HepG2 (cell line): ENCODE data around the gene ANKS1A. TPM values are rescaled to one million over a fixed set of nuclear protein-coding genes. Genes with fewer than 3 reads are reported as not detected.

Source experiments
- ATRX ChIP-seq: sonication (generic); formaldehyde crosslinking; IDR thresholded peaks from 2 replicates; pipeline ENCODE4 v1.4.0; 2020; ENCODE audit warnings: missing genetic modification reagents, borderline replicate concordance
- CHD2 ChIP-seq: IDR thresholded peaks from 2 replicates; pipeline ENCODE4 v1.6.1; 2011; ENCODE audit warnings: low read depth, low read length, improper control_type of control experiment
- HES4 ChIP-seq: sonication (generic); formaldehyde crosslinking; IDR thresholded peaks from 2 replicates; pipeline ENCODE4 v1.9.0; 2021; ENCODE audit warnings: mild to moderate bottlenecking, missing genetic modification reagents, borderline replicate concordance
- HMGXB4 ChIP-seq, 2 experiments: sonication (generic) in 1 of 2; formaldehyde crosslinking in 1 of 2; IDR thresholded peaks; 2 replicates each; pipeline versions ENCODE4 v1.4.0 to v1.6.1; 2018 to 2020; ENCODE audit warnings: missing genetic modification reagents in 2 of 2, borderline replicate concordance in 1 of 2, low read depth in 1 of 2, mild to moderate bottlenecking in 1 of 2, missing biosample characterization in 1 of 2
- KLF13 ChIP-seq: sonication (generic); formaldehyde crosslinking; IDR thresholded peaks from 2 replicates; pipeline ENCODE4 v1.4.0; 2020; ENCODE audit warnings: mild to moderate bottlenecking, missing genetic modification reagents
- MAX ChIP-seq: IDR thresholded peaks from 2 replicates; pipeline ENCODE4 v1.6.1; 2012; ENCODE audit warnings: inconsistent platforms
- NFE2 ChIP-seq: sonication (generic); formaldehyde crosslinking; IDR thresholded peaks from 2 replicates; pipeline ENCODE4 v1.4.0; 2020; ENCODE audit warnings: missing genetic modification reagents
- NONO ChIP-seq, 2 experiments: fragments of 450-650 bp in 1 of 2; sonication (generic) in 1 of 2; formaldehyde crosslinking in 1 of 2; IDR thresholded peaks in 1 of 2; conservative IDR thresholded peaks in 1 of 2; 2 replicates each; pipeline versions ENCODE4 v1.6.1 to v1.8.0; 2017 to 2022; ENCODE audit warnings: mild to moderate bottlenecking in 1 of 2, missing genetic modification reagents in 1 of 2, moderate library complexity in 1 of 2
- RXRB ChIP-seq: IDR thresholded peaks from 2 replicates; pipeline ENCODE4 v1.6.1; 2016; ENCODE audit warnings: borderline replicate concordance, missing genetic modification reagents, missing compliant biosample characterization
- SKI ChIP-seq: fragments of 450-650 bp; IDR thresholded peaks from one replicate; pipeline ENCODE4 v1.6.1; 2018; ENCODE audit warnings: mild to moderate bottlenecking; ENCODE audit not compliant: partially characterized antibody
- SNRNP70 ChIP-seq: fragments of 200-400 bp; formaldehyde crosslinking; IDR thresholded peaks from 2 replicates; pipeline ENCODE4 v1.6.1; 2017; ENCODE audit warnings: mild to moderate bottlenecking, low read depth, low read length, moderate library complexity
- SUZ12 ChIP-seq: fragments of 150-350 bp; IDR thresholded peaks from 2 replicates; pipeline ENCODE4 v1.6.1; 2014; ENCODE audit warnings: low read depth, low read length
- ZBTB4 ChIP-seq: sonication (generic); formaldehyde crosslinking; IDR thresholded peaks from 2 replicates; pipeline ENCODE4 v1.4.0; 2020; ENCODE audit warnings: missing genetic modification reagents, mild to moderate bottlenecking, borderline replicate concordance
- ZNF138 ChIP-seq: sonication (generic); formaldehyde crosslinking; IDR thresholded peaks from 2 replicates; pipeline ENCODE4 v1.5.0; 2020; ENCODE audit warnings: mild to moderate bottlenecking, low read depth, missing genetic modification reagents
- ZNF44 ChIP-seq: sonication (generic); formaldehyde crosslinking; IDR thresholded peaks from 2 replicates; pipeline ENCODE4 v1.5.1; 2020; ENCODE audit warnings: mild to moderate bottlenecking, missing genetic modification reagents
- ZNF672 ChIP-seq: sonication (generic); formaldehyde crosslinking; IDR thresholded peaks from 2 replicates; pipeline ENCODE4 v1.8.1; 2022; ENCODE audit warnings: missing genetic modification reagents
- ZNF775 ChIP-seq: sonication (generic); formaldehyde crosslinking; IDR thresholded peaks from 2 replicates; pipeline ENCODE4 v1.4.0; 2020; ENCODE audit warnings: missing genetic modification reagents, mild to moderate bottlenecking, moderate library complexity, borderline replicate concordance
- ZNF839 ChIP-seq: sonication (generic); formaldehyde crosslinking; IDR thresholded peaks from 2 replicates; pipeline ENCODE4 v1.4.0; 2020; ENCODE audit warnings: missing genetic modification reagents, mild to moderate bottlenecking, borderline replicate concordance
- ZNF878 ChIP-seq: sonication (generic); formaldehyde crosslinking; IDR thresholded peaks from 2 replicates; pipeline ENCODE4 v1.8.1; 2023; ENCODE audit warnings: mild to moderate bottlenecking, missing genetic modification reagents, moderate library complexity
- ZSCAN31 ChIP-seq: sonication (generic); formaldehyde crosslinking; IDR thresholded peaks from 2 replicates; pipeline ENCODE4 v1.5.0; 2020; ENCODE audit warnings: low read depth, mild to moderate bottlenecking, missing genetic modification reagents
- polyA plus RNA-seq, 8 experiments: library from polyadenylated mRNA; depleted of rRNA in 3 of 8; stranded (reverse) in 7 of 8; unstranded in 1 of 8; fragments of >200 nt; fragmentation: Illumina TruSeq in 4 of 8; extraction: Trizol in 4 of 8; gene quantifications; 2 replicates each; pipeline versions ENCODE4 v1.2.1 to v1.2.3, GENCODE V29; 2011 to 2016; ENCODE audit warnings: low read depth in 4 of 8, missing spikeins in 1 of 8, mixed read lengths in 1 of 8; ENCODE audit not compliant: insufficient read depth in 1 of 8
- total RNA-seq, 5 experiments: library from RNA; depleted of rRNA; stranded (reverse); fragments of >200 nt; fragmentation: Illumina TruSeq; extraction: Trizol; gene quantifications; 2 replicates each; pipeline ENCODE4 v1.2.3, GENCODE V29; 2016; ENCODE audit warnings: low read depth in 1 of 5
- TF ChIP-seq, protein P1 (sequence below): sonication (generic); formaldehyde crosslinking; conservative IDR thresholded peaks from 2 replicates; pipeline ENCODE4 v1.8.0; 2022; ENCODE audit warnings: missing genetic modification reagents

Gene ANKS1A
- total and polyA plus RNA-seq, 2 of the 13 experiments (the other 11 are each of a cell fraction or from before 2014, with no cell fraction given) = 7.2 to 15.1 TPM

DNA sequence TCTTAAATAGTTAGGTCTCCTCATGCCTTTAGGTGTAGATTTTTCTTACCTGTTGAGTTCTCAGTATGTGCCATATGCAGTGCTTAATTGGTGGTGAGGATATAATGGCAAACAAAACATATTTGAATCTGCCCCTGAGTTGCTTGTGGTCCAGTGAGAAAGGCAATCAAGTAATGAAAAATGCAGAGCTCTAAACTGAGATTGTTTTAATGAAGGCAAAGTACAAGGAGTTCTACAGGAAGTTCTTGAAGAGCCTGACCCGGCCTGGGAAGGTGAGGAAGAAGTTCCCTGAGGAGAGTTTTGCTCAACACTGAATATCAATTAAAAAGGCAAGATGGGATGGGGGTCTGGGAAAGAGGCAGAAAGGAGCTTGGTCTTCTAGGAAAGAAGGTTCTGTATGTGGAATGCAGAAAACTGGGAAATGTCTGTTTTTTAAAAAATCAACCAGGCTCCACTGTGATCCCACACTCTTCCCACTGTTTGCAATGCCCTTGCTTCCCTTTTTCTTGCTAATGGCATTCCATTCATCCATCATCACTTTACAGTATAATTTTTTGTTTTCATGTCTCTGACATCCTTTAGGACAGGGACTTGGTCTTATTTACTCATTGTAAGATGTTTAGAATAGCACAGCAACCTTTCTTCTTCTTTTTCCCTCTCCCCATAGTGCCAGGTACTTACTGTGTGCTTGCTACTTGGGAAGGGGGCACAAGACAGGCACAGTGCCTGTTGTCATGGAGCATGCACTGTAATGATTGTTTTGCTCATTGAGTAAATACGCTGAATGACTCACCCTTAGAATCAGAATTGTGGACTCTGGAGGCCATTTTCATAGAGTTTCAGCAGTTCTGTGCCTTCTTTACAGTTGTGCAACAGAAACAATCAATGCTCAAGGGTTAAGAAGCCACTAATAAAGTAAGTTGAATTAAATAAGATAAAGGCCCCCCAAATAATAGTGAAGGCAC, 64.3 kb downstream of the ANKS1A start (continued):
- TF ChIP-seq CHD2 = no peak
- TF ChIP-seq NFE2 = no peak
- TF ChIP-seq NONO (IDR thresholded peaks at IDR 0.05) = no peak
- TF ChIP-seq NONO (CRISPR knock-in tag; conservative IDR thresholded peaks at IDR 0.05) = peak; percentile 52; the same call in 1 of the 2 replicates
- TF ChIP-seq ZNF839 (CRISPR knock-in tag) = no peak
- peak; percentile 88; the same call in 1 of the 2 replicates for TF ChIP-seq ZNF878 (CRISPR knock-in tag)
- TF ChIP-seq ZNF138 (CRISPR knock-in tag) = no peak
- peak in 1 of 2 experiments; percentile 47; a peak in 2 of 4 replicates for TF ChIP-seq HMGXB4 (CRISPR knock-in tag; IDR thresholded peaks at IDR 0.05; ENCODE audit: borderline replicate concordance in 1 of 2, low read depth in 1 of 2)
- TF ChIP-seq RXRB (CRISPR knock-in tag) = peak; percentile 85; the same call in 1 of the 2 replicates
- TF ChIP-seq MAX = peak; percentile 39; the same call in 1 of the 2 replicates
- no peak for TF ChIP-seq HES4 (CRISPR knock-in tag)
- TF ChIP-seq ZBTB4 = no peak
- no peak for TF ChIP-seq ZNF672
- no peak for TF ChIP-seq ZNF775 (CRISPR knock-in tag)
- TF ChIP-seq SNRNP70 = no peak
- no peak for TF ChIP-seq SUZ12
- TF ChIP-seq, protein P1, sequence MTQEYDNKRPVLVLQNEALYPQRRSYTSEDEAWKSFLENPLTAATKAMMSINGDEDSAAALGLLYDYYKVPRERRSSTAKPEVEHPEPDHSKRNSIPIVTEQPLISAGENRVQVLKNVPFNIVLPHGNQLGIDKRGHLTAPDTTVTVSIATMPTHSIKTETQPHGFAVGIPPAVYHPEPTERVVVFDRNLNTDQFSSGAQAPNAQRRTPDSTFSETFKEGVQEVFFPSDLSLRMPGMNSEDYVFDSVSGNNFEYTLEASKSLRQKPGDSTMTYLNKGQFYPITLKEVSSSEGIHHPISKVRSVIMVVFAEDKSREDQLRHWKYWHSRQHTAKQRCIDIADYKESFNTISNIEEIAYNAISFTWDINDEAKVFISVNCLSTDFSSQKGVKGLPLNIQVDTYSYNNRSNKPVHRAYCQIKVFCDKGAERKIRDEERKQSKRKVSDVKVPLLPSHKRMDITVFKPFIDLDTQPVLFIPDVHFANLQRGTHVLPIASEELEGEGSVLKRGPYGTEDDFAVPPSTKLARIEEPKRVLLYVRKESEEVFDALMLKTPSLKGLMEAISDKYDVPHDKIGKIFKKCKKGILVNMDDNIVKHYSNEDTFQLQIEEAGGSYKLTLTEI (CRISPR knock-in tag) = no peak
- no peak for TF ChIP-seq KLF13 (CRISPR knock-in tag)
- no peak for TF ChIP-seq SKI
- no peak for TF ChIP-seq ATRX (CRISPR knock-in tag)
- no peak for TF ChIP-seq ZNF44
- no peak for TF ChIP-seq ZSCAN31 (CRISPR knock-in tag)
